GM12864 (cell line): ENCODE data around the gene COL26A1.

ENCODE experiments used
- DNase-seq: peaks from one replicate; pipeline ENCODE4 v3.0.0-alpha.2; 2011; ENCODE audit warnings: low read depth
- H3K4me3 ChIP-seq: 2 replicates; pipeline ENCODE4 v1.5.1; 2011; ENCODE audit warnings: mild to moderate bottlenecking, low read depth, low read length, control low read depth
- CTCF ChIP-seq: IDR thresholded peaks from 2 replicates; pipeline ENCODE4 v1.5.1; 2011; ENCODE audit warnings: low read depth, mild to moderate bottlenecking, moderate library complexity, low read length, control low read depth, inconsistent platforms; ENCODE audit errors: missing control alignments

COL26A1 gene

GRCh38 chr7:101546308-101546936, 183.7 kb downstream of the COL26A1 start:
- no peak for DNase-seq
- TF ChIP-seq CTCF, result no peak
- H3K4me3 ChIP-seq, result no peak overlapping the region

- no peak for TF ChIP-seq CTCF
- no peak for DNase-seq
- H3K4me3 ChIP-seq, result no peak overlapping the region
These were observed 184.6 kb downstream of the COL26A1 start for GRCh38 chr7:101547022-101547915.

GRCh38 chr7:101547916-101548661, 185.4 kb downstream of the COL26A1 start:
- no peak for DNase-seq
- no peak overlapping the region for H3K4me3 ChIP-seq
- TF ChIP-seq CTCF, result no peak

GRCh38 chr7:101549734-101550133, 187.1 kb downstream of the COL26A1 start:
- no peak for DNase-seq
- no peak overlapping the region for H3K4me3 ChIP-seq
- no peak for TF ChIP-seq CTCF

GRCh38 chr7:101550641-101551541, 188.2 kb downstream of the COL26A1 start:
- H3K4me3 ChIP-seq, result no peak overlapping the region
- no peak for TF ChIP-seq CTCF
- no peak for DNase-seq
